Endodermal cell (in vitro differentiated cells): ENCODE measurements around the gene TIGAR. TPM values are rescaled to one million over a fixed set of nuclear protein-coding genes. Genes with fewer than 3 reads are reported as not detected.

Experiments used
- DNase-seq: peaks from one replicate; pipeline ENCODE4 v3.0.0-alpha.2; 2017
- H3K27ac ChIP-seq: 2 replicates; pipeline ENCODE4 v1.5.1; 2013; ENCODE audit warnings: mild to moderate bottlenecking, low read depth, low read length, moderate library complexity
- H3K27me3 ChIP-seq: 2 replicates; pipeline ENCODE4 v1.6.1; 2013; ENCODE audit warnings: mild to moderate bottlenecking, low read length, moderate library complexity; ENCODE audit not compliant: insufficient read depth, control insufficient read depth, poor library complexity, severe bottlenecking
- H3K36me3 ChIP-seq: 2 replicates; pipeline ENCODE4 v1.7.0; 2013; ENCODE audit warnings: mild to moderate bottlenecking, low read length, moderate library complexity; ENCODE audit not compliant: control insufficient read depth, insufficient read depth
- H3K4me1 ChIP-seq: one replicate; pipeline ENCODE4 v1.7.0; 2013; ENCODE audit warnings: low read length; ENCODE audit not compliant: control insufficient read depth, insufficient read depth
- H3K4me3 ChIP-seq: 2 replicates; pipeline ENCODE4 v1.5.1; 2013; ENCODE audit warnings: mild to moderate bottlenecking, low read length, moderate library complexity
- H3K9ac ChIP-seq: 2 replicates; pipeline ENCODE4 v1.6.1; 2013; ENCODE audit warnings: mild to moderate bottlenecking, low read length, moderate library complexity; ENCODE audit not compliant: poor library complexity, severe bottlenecking; ENCODE audit errors: extremely low read depth
- H3K9me3 ChIP-seq: 2 replicates; pipeline ENCODE4 v1.6.1; 2013; ENCODE audit warnings: mild to moderate bottlenecking, low read length, moderate library complexity; ENCODE audit not compliant: control insufficient read depth
- H3K27ac Mint-ChIP-seq: 2 replicates; pipeline ENCODE4 v1.8.0; 2020; ENCODE audit warnings: mixed read lengths
- H3K27me3 Mint-ChIP-seq: 2 replicates; pipeline ENCODE4 v1.8.0; 2021; ENCODE audit warnings: mild to moderate bottlenecking, mixed read lengths; ENCODE audit not compliant: insufficient read depth
- H3K36me3 Mint-ChIP-seq: 2 replicates; pipeline ENCODE4 v1.8.0; 2020; ENCODE audit warnings: low read depth, mixed read lengths
- H3K4me1 Mint-ChIP-seq: 2 replicates; pipeline ENCODE4 v1.8.0; 2020; ENCODE audit warnings: mixed read lengths
- H3K4me3 Mint-ChIP-seq: 2 replicates; pipeline ENCODE4 v1.8.0; 2020; ENCODE audit warnings: mild to moderate bottlenecking, moderate library complexity, mixed read lengths
- H3K9me3 Mint-ChIP-seq: 2 replicates; pipeline ENCODE4 v1.8.0; 2020; ENCODE audit warnings: mild to moderate bottlenecking, mixed read lengths
- CTCF ChIP-seq: fragments of 200-600 bp; sonication (generic); conservative IDR thresholded peaks from 2 replicates; pipeline ENCODE4 v1.5.0; 2021; ENCODE audit warnings: antibody characterized with exemption, mild to moderate bottlenecking
- WGBS, 2 experiments: methylation state at CpG; one replicate each; pipeline versions ENCODE4 v1.1.5 to v1.1.7; 2013; ENCODE audit warnings: missing lambda C conversion rate in 2 of 2, mixed read lengths in 1 of 2; ENCODE audit not compliant: insufficient coverage in 1 of 2, insufficient read length in 1 of 2; 5-methylcytosine and 5-hydroxymethylcytosine counted together
- total RNA-seq, 2 donors: library from RNA; stranded (reverse); fragmentation: NEBNext Ultra II Directional in 1 of 2; extraction: Animal tissue kit (Norgen Biotek cat#: 25700) in 1 of 2; gene quantifications; 2 replicates in 1 of 2; 3 replicates in 1 of 2; pipeline ENCODE4 v1.2.1, GENCODE V29; 2021

Gene TIGAR
- total RNA-seq, 2 donors from 2014 or later = 19.2 to 41.3 TPM

GRCh38 chr12:4312251-4312650 lies 8.8 kb upstream of the TIGAR start:
- H3K27ac Mint-ChIP-seq = no peak overlapping the region
- Histone ChIP-seq H3K9me3 (no peaks in the 10 kb centered on the region), H3K4me1 (no peaks in the 10 kb centered on the region), H3K27me3 (no peaks in the 10 kb centered on the region), H3K36me3 (no peaks in the 10 kb centered on the region), H3K4me3 (no peak overlapping the region), H3K27ac (no peak overlapping the region), H3K9ac (no peak overlapping the region)
- peaks cover 11% of the 10 kb centered on the region for H3K36me3 Mint-ChIP-seq
- H3K27me3 Mint-ChIP-seq = peaks cover 14% of the 10 kb centered on the region
- no peak for DNase-seq
- peaks cover 14% of the 10 kb centered on the region for H3K4me1 Mint-ChIP-seq
- no peaks in the 10 kb centered on the region for H3K9me3 Mint-ChIP-seq
- TF ChIP-seq CTCF = no peak
- WGBS, 2 experiments = 94% methylated on average over 2 of the region's 2 CpGs; no CpG with 5 or more reads in 1 of the 2 experiments
- H3K4me3 Mint-ChIP-seq = no peak overlapping the region

GRCh38 chr12:4320497-4320852 lies 538 bp upstream of the TIGAR start:
- 0 to 3% methylated on average over 5 to 13 of the region's 13 CpGs for WGBS, 2 experiments

GRCh38 chr12:4322726-4323125 lies 1.7 kb downstream of the TIGAR start:
- no peak for TF ChIP-seq CTCF
- no peaks in the 10 kb centered on the region for H3K9me3 Mint-ChIP-seq
- Histone ChIP-seq H3K36me3 (peaks cover 19% of the 10 kb centered on the region), H3K27me3 (no peaks in the 10 kb centered on the region), H3K27ac (no peak overlapping the region), H3K9ac (no peak overlapping the region), H3K4me1 (no peaks in the 10 kb centered on the region), H3K9me3 (no peaks in the 10 kb centered on the region), H3K4me3 (peak overlapping the region; percentile 93)
- H3K4me1 Mint-ChIP-seq = peaks cover 12% of the 10 kb centered on the region
- H3K4me3 Mint-ChIP-seq = peak overlapping the region; percentile 91
- H3K27me3 Mint-ChIP-seq = peaks cover 11% of the 10 kb centered on the region
- WGBS, 2 experiments = 86 to 88% methylated on average over 3 to 5 of the region's 5 CpGs
- peak overlapping the region; percentile 8 for H3K27ac Mint-ChIP-seq
- H3K36me3 Mint-ChIP-seq = peaks cover 30% of the 10 kb centered on the region
- DNase-seq = no peak

More at GRCh38 chr12:4320497-4320852, 538 bp upstream of the TIGAR start:
- Mint-ChIP-seq H3K27me3 (peaks cover 21% of the 10 kb centered on the region), H3K27ac (peak overlapping the region; percentile 99), H3K36me3 (peaks cover 16% of the 10 kb centered on the region), H3K9me3 (no peaks in the 10 kb centered on the region), H3K4me3 (peak overlapping the region; percentile 91), H3K4me1 (peaks cover 12% of the 10 kb centered on the region)
- Histone ChIP-seq H3K4me1 (no peaks in the 10 kb centered on the region), H3K4me3 (peak overlapping the region; percentile 93), H3K9me3 (no peaks in the 10 kb centered on the region), H3K9ac (peak overlapping the region; percentile 89), H3K27me3 (no peaks in the 10 kb centered on the region), H3K36me3 (peaks cover 12% of the 10 kb centered on the region), H3K27ac (peak overlapping the region; percentile 83)
- DNase-seq = no peak
- TF ChIP-seq CTCF = no peak
